ENCODE data around the gene ZNF831.
A peak's percentile ranks its signal among the peaks of the same experiment; 100 is the strongest.

The ZNF831 gene

GRCh38 chr20:59141818-59142581, 21.6 kb upstream of the ZNF831 start:
- no peak for DNase-seq

- no peak for DNase-seq
Measured at GRCh38 chr20:59143326-59143725, 20.3 kb upstream of the ZNF831 start.

GRCh38 chr20:59144179-59144830, 19.3 kb upstream of the ZNF831 start:
- DNase-seq: no peak

GRCh38 chr20:59144831-59145196, 18.8 kb upstream of the ZNF831 start:
- DNase-seq: no peak

- DNase-seq: no peak
Measured at GRCh38 chr20:59145247-59145923, 18.2 kb upstream of the ZNF831 start.

- DNase-seq: peak in 1 of 2 donors; percentile 8
Measured at GRCh38 chr20:59145924-59146779, 17.5 kb upstream of the ZNF831 start.

- DNase-seq: no peak
Measured at GRCh38 chr20:59146780-59147565, 16.6 kb upstream of the ZNF831 start.

- no peak for DNase-seq
Measured at GRCh38 chr20:59147586-59147985, 16.0 kb upstream of the ZNF831 start.

GRCh38 chr20:59148701-59149493, 14.7 kb upstream of the ZNF831 start:
- DNase-seq: no peak

GRCh38 chr20:59149678-59150504, 13.7 kb upstream of the ZNF831 start:
- DNase-seq: no peak

GRCh38 chr20:59150821-59151251, 12.8 kb upstream of the ZNF831 start:
- DNase-seq: no peak

- no peak for DNase-seq
Measured at GRCh38 chr20:59151391-59151790, 12.2 kb upstream of the ZNF831 start.

GRCh38 chr20:59151820-59152219, 11.8 kb upstream of the ZNF831 start:
- no peak for DNase-seq

- no peak for DNase-seq
Measured at GRCh38 chr20:59152559-59153354, 10.9 kb upstream of the ZNF831 start.

- DNase-seq: peak; percentile 73 to 75
Measured at GRCh38 chr20:59153355-59153681, 10.3 kb upstream of the ZNF831 start.

GRCh38 chr20:59153832-59154231, 9.8 kb upstream of the ZNF831 start:
- DNase-seq: no peak

GRCh38 chr20:59154317-59155013, 9.2 kb upstream of the ZNF831 start:
- DNase-seq: no peak

- no peak for DNase-seq
Measured at GRCh38 chr20:59157064-59157463, 6.6 kb upstream of the ZNF831 start.

- no peak for DNase-seq
Measured at GRCh38 chr20:59157531-59157930, 6.1 kb upstream of the ZNF831 start.

Data from hippocampal formation (tissue), 2 donors.